GM06990 (cell line): ENCODE measurements around the gene NKAIN2.

Experiments
- DNase-seq: peaks from one replicate; pipeline ENCODE4 v3.0.0-alpha.2; 2011; ENCODE audit not compliant: insufficient read length; ENCODE audit errors: extremely low read depth
- H3K27me3 ChIP-seq: replicated peaks from 2 replicates; pipeline ENCODE4 v1.6.0; 2011; ENCODE audit warnings: low read length; ENCODE audit not compliant: control insufficient read depth, insufficient read depth
- H3K36me3 ChIP-seq: 2 replicates; pipeline ENCODE4 v1.5.1; 2011; ENCODE audit warnings: low read length; ENCODE audit not compliant: control insufficient read depth, insufficient read depth
- H3K4me3 ChIP-seq: replicated peaks from 2 replicates; pipeline ENCODE4 v1.5.1; 2011; ENCODE audit warnings: low read depth, mild to moderate bottlenecking, control low read depth, low read length
- TF ChIP-seq, protein P1 (sequence below): IDR thresholded peaks from 2 replicates; pipeline ENCODE4 v1.5.1; 2011; ENCODE audit warnings: low read length, control low read depth, mild to moderate bottlenecking, inconsistent platforms; ENCODE audit not compliant: insufficient read depth, poor library complexity, severe bottlenecking

NKAIN2 gene

DNA sequence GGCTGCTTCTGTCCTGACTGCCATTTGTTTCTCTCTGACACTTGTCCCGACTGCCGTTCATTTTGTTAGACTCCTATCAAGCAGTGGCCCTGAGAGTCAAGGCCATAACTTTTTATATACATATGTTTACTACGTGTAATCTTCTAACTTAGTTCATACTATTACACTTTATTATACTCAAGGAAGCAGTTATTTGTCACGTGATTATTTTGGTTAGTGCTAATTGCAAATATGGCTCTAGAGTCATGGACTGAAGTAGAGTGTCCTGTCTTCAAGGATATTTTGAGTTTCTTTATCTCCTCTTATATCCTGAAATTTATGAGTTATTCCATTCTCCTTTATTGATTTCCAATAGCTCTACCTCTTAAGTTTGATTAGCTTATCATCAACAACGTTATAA lies 864.4 kb downstream of the NKAIN2 start:
- Histone ChIP-seq H3K27me3 (no peaks in the 10 kb centered on the region), H3K4me3 (no peak overlapping the region), H3K36me3 (no peaks in the 10 kb centered on the region)
- no peak for DNase-seq
- TF ChIP-seq, protein P1, sequence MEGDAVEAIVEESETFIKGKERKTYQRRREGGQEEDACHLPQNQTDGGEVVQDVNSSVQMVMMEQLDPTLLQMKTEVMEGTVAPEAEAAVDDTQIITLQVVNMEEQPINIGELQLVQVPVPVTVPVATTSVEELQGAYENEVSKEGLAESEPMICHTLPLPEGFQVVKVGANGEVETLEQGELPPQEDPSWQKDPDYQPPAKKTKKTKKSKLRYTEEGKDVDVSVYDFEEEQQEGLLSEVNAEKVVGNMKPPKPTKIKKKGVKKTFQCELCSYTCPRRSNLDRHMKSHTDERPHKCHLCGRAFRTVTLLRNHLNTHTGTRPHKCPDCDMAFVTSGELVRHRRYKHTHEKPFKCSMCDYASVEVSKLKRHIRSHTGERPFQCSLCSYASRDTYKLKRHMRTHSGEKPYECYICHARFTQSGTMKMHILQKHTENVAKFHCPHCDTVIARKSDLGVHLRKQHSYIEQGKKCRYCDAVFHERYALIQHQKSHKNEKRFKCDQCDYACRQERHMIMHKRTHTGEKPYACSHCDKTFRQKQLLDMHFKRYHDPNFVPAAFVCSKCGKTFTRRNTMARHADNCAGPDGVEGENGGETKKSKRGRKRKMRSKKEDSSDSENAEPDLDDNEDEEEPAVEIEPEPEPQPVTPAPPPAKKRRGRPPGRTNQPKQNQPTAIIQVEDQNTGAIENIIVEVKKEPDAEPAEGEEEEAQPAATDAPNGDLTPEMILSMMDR: no peak

DNA sequence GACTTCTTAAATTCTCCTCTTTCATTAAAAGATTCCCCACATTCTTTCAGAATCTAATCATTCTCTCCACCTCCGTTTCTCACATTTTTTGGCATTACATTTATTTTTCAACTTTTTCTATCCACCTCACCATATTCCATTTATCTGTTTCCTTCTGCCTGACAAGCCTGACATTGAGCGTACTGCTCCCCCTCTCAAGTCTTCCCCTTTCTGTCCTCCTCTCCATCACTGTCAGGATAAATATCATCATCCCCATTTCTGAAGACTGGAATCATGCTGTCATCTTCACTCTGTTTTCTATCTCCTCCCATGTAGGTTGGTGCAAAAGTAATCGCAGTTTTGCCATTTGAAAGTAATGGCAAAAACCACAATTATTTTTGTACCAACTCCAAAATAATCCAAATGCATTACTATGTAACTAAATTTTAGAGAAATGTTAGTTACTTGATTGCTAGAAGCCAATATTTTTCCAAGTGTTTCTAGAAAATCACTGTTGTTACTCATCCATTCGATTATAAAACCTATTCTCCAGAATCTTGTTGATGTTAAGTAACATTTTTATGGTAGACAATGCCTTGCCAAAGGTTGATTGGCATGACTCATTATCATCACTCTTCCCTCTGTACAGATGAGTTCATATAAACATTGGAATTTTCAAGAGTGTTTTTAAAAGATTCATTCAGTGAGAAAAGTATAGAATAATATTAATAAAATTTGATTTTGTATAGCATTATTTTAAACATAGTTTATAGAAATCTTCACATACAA lies 866.2 kb downstream of the NKAIN2 start:
- Histone ChIP-seq H3K4me3 (no peak overlapping the region), H3K36me3 (no peaks in the 10 kb centered on the region), H3K27me3 (no peaks in the 10 kb centered on the region)
- TF ChIP-seq, protein P1: no peak
- DNase-seq: no peak

- no peak for DNase-seq
- TF ChIP-seq, protein P1: no peak
- Histone ChIP-seq H3K36me3 (no peaks in the 10 kb centered on the region), H3K4me3 (no peak overlapping the region), H3K27me3 (no peaks in the 10 kb centered on the region)
Observed at GRCh38 chr6:124670801-124671200, 867.1 kb downstream of the NKAIN2 start.

DNA sequence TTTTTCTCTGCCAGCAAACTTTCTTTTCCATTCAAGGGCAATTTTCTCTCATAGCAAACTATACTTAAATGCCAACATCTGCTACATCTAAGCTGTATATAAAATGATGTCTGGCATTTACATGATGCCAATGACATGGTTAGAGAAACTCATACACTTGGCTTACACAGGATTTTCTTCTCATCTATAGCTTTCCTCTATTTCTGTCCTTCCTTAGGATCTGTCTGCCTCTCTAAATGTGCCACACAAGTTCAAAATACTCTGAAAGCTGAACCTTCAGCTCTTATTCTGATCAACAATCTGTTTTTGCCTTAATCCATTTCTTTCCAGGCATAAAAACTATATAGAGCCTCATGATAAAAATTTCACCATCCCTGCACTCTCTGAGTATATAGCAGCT lies 867.7 kb downstream of the NKAIN2 start:
- TF ChIP-seq, protein P1: no peak
- Histone ChIP-seq H3K36me3 (no peaks in the 10 kb centered on the region), H3K4me3 (no peak overlapping the region), H3K27me3 (no peaks in the 10 kb centered on the region)
- no peak for DNase-seq

DNA sequence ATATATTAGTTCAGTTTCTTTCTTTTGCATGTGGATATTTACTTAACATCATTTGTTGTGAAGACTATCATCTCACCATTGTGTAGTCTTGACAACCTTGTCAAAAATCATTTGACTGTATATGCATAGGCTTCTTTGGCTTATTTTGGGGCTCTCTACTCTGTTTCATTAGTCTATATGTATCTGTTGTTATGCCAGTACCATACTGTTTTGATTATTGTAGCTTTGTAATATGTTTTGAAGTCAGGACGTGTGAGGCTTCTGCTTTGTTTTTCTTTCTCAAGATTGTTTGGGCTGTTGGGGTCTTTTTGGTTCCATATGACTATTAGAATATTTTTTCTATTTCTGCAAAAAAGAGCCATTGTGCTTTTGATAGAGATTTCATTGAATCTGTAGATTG lies 870.4 kb downstream of the NKAIN2 start:
- no peaks in the 10 kb centered on the region for H3K36me3 ChIP-seq
- H3K4me3 ChIP-seq: no peak overlapping the region
- no peak for DNase-seq
- TF ChIP-seq, protein P1: no peak
- no peaks in the 10 kb centered on the region for H3K27me3 ChIP-seq
